Measurements from ENCODE around the gene PAX3.

- TF ChIP-seq, protein P1, sequence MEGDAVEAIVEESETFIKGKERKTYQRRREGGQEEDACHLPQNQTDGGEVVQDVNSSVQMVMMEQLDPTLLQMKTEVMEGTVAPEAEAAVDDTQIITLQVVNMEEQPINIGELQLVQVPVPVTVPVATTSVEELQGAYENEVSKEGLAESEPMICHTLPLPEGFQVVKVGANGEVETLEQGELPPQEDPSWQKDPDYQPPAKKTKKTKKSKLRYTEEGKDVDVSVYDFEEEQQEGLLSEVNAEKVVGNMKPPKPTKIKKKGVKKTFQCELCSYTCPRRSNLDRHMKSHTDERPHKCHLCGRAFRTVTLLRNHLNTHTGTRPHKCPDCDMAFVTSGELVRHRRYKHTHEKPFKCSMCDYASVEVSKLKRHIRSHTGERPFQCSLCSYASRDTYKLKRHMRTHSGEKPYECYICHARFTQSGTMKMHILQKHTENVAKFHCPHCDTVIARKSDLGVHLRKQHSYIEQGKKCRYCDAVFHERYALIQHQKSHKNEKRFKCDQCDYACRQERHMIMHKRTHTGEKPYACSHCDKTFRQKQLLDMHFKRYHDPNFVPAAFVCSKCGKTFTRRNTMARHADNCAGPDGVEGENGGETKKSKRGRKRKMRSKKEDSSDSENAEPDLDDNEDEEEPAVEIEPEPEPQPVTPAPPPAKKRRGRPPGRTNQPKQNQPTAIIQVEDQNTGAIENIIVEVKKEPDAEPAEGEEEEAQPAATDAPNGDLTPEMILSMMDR (IDR thresholded peaks at IDR 0.05) = no peak
- TF ChIP-seq POLR2A (IDR thresholded peaks at IDR 0.05) = no peak
These were observed 32.1 kb upstream of the PAX3 start for GRCh38 chr2:222330910-222331309.

Measured in breast epithelium (tissue), 3 donors.